OCI-LY7 (cell line): ENCODE data around the gene ZNF850.

Experiments used
- CTCF ChIP-seq: fragments of 200-600 bp; sonication (generic); conservative IDR thresholded peaks from 2 replicates; pipeline ENCODE4 v1.5.1; 2014; ENCODE audit warnings: mild to moderate bottlenecking, antibody characterized with exemption, low read length, moderate library complexity, mixed read lengths
- EZH2phosphoT487 ChIP-seq: fragments of 200-600 bp; sonication (generic); IDR thresholded peaks from 2 replicates; pipeline ENCODE4 v1.6.1; 2018; ENCODE audit warnings: low read depth, borderline replicate concordance, mild to moderate bottlenecking, mixed run types, antibody characterized with exemption, low read length, moderate library complexity, mixed read lengths

GRCh38 chr19:36748431-36749275 lies 24.0 kb downstream of the ZNF850 start:
- no peak for TF ChIP-seq EZH2phosphoT487
- no peak for TF ChIP-seq CTCF
